Measurements from ENCODE around the gene PPFIBP1. TPM values are rescaled to one million over a fixed set of nuclear protein-coding genes. Genes with fewer than 3 reads are reported as not detected.

PPFIBP1 gene
- total and polyA plus RNA-seq, 2 of the 4 experiments (the other 2 are of a cell fraction): 30.4 to 72.2 TPM

DNA sequence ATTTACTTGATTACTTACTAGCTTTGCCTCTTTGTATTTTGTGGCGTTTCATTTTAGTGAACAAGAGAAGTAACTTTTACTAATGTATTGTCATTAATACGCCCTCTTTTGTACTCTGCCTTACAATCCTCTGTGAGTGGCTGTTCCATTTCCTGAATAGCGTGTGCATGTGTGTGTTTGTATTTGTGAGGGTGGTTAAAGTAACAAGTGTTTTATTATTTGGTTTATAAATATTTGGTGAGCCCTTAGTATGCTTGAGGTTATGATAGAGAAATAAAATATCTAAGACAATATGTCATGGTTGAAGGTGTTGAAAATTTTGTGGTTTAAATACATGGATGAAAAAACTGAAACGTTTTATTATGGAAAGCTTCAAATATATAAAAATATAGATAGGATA lies 100.6 kb downstream of the PPFIBP1 start:
- Histone ChIP-seq H2BK5ac (ENCODE audit: low read depth, low read length, poor library complexity, severe bottlenecking) (no peak overlapping the region), H3K56ac (ENCODE audit: extremely low read depth, insufficient read depth, low read length) (no peak overlapping the region), H3K4me3 (ENCODE audit: insufficient read depth, low read depth, low read length) (no peak overlapping the region), H4K5ac (ENCODE audit: low read depth, low read length) (no peak overlapping the region), H3K79me1 (ENCODE audit: low read depth in 1 of 2, low read length in 2 of 2) (peaks cover 28 to 57% of the 10 kb centered on the region in 2 experiments), H4K20me1 (ENCODE audit: insufficient read depth, low read length) (0 out of 2 replicates have a peak, but pooled peaks cover 4% of the 10 kb centered on the region), H2AK5ac (ENCODE audit: low read depth, low read length) (no peak overlapping the region; the same call in 1 of the 2 replicates), H2AFZ (replicated peaks; ENCODE audit: low read length, poor library complexity) (no peak overlapping the region), H3K27ac (ENCODE audit: insufficient read depth, low read length) (no peak overlapping the region), H3K23ac (ENCODE audit: low read depth, low read length) (no peak overlapping the region), H3K27me3 (ENCODE audit: control insufficient read depth, insufficient read depth, low read length) (no peaks in the 10 kb centered on the region), H3K9me3 (ENCODE audit: control insufficient read depth, insufficient read depth, low read length) (no peaks in the 10 kb centered on the region), H2BK120ac (ENCODE audit: low read depth, low read length) (no peak overlapping the region), H3K18ac (ENCODE audit: low read depth, low read length) (no peak overlapping the region), H3K9ac (ENCODE audit: low read depth, low read length) (no peak overlapping the region), H2BK20ac (ENCODE audit: low read depth, low read length) (no peak overlapping the region), H3K4me1 (ENCODE audit: control insufficient read depth, insufficient read depth, low read length) (peaks cover 14% of the 10 kb centered on the region), H3K4ac (ENCODE audit: low read depth, low read length) (no peak overlapping the region), H2AK9ac (replicated peaks; ENCODE audit: low read depth, low read length, poor library complexity) (no peak overlapping the region), H3K4me2 (ENCODE audit: low read depth, low read length) (no peak overlapping the region), H3K9me1 (ENCODE audit: insufficient read depth, low read length) (peaks cover 21% of the 10 kb centered on the region), H4K91ac (ENCODE audit: insufficient read depth, low read depth, low read length) (no peak overlapping the region), H3K14ac (replicated peaks; ENCODE audit: low read depth, low read length) (no peak overlapping the region), H2BK15ac (ENCODE audit: low read depth, low read length) (no peak overlapping the region), H3K36me3 (ENCODE audit: control insufficient read depth, insufficient read depth, low read length) (no peaks in the 10 kb centered on the region), H4K8ac (ENCODE audit: low read depth in 2 of 2, low read length in 2 of 2) (no peak overlapping the region)
- TF ChIP-seq RAD21 (IDR thresholded peaks at IDR 0.05; ENCODE audit: low read length): no peak
- no peak for TF ChIP-seq SMC3 (IDR thresholded peaks at IDR 0.05; ENCODE audit: low read depth, low read length)
- no peak for TF ChIP-seq CTCF (conservative IDR thresholded peaks at IDR 0.05; ENCODE audit: low read depth, low read length)
- no peak for TF ChIP-seq CEBPB (IDR thresholded peaks at IDR 0.05; ENCODE audit: low read depth, low read length)
- no peak for TF ChIP-seq BHLHE40 (IDR thresholded peaks at IDR 0.05; ENCODE audit: low read depth, low read length)
- TF ChIP-seq MAFK (IDR thresholded peaks at IDR 0.05; ENCODE audit: low read depth, low read length): no peak
- no peak for TF ChIP-seq MAZ (IDR thresholded peaks at IDR 0.05; ENCODE audit: borderline replicate concordance, low read depth, low read length)
- no peak for TF ChIP-seq MXI1 (IDR thresholded peaks at IDR 0.05; ENCODE audit: borderline replicate concordance, low read depth, low read length)
- no peak for TF ChIP-seq USF2 (IDR thresholded peaks at IDR 0.05; ENCODE audit: low read depth, low read length)
- TF ChIP-seq FOS (IDR thresholded peaks at IDR 0.05; ENCODE audit: low read depth, low read length): no peak
- TF ChIP-seq RFX5 (IDR thresholded peaks at IDR 0.05; ENCODE audit: low read depth, low read length): no peak
- TF ChIP-seq RCOR1 (IDR thresholded peaks at IDR 0.05; ENCODE audit: insufficient replicate concordance, low read length): no peak
- TF ChIP-seq POLR2A (IDR thresholded peaks at IDR 0.05; ENCODE audit: low read depth, low read length): no peak
- dilution Hi-C loops (cut with HindIII; ENCODE audit: low sequenced_read_pairs, unreplicated experiment) (no loop called here), intact Hi-C loops (cut with micrococcal nuclease) (no loop called here), in situ Hi-C loops (cut with MboI; ENCODE audit: low sequenced_read_pairs) (no loop called here)
- CTCF ChIA-PET: no interaction called here
- ATAC-seq (ENCODE audit: low read depth) (no peak), DNase-seq (no peak)
- POLR2A ChIA-PET (ENCODE audit: unreplicated experiment): no interaction called here
- no CpG with 5 or more reads among the region's 4 CpGs for WGBS, 2 experiments (ENCODE audit: extremely low coverage in 2 of 2, insufficient read length in 1 of 2)
- BruUV-seq (replicated peaks): no TSS peak

All from IMR-90 (cell line).